ENCODE data around the gene AFF3. TPM values are rescaled to one million over a fixed set of nuclear protein-coding genes. Genes with fewer than 3 reads are reported as not detected.

AFF3 gene
- total and polyA plus RNA-seq, 2 of the 8 experiments (the other 6 are each of a cell fraction or from before 2014, with no cell fraction given): 0.27 to 3.0 TPM

GRCh38 chr2:99571954-99572353 is 570.4 kb downstream of the AFF3 start (continued):
- no peak for TF ChIP-seq RAD21 (IDR thresholded peaks at IDR 0.05 in 1 of 2, conservative IDR thresholded peaks at IDR 0.05 in 1 of 2; ENCODE audit: low read depth in 2 of 2, low read length in 2 of 2)
- no peak for TF ChIP-seq HDAC6 (IDR thresholded peaks at IDR 0.05; ENCODE audit: low read depth, low read length)
- no peak for TF ChIP-seq SIRT6 (IDR thresholded peaks at IDR 0.05; ENCODE audit: low read length)
